Uterus (tissue), 2 donors: ENCODE results near the gene EPOP.

Experiments
- POLR2A ChIP-seq, 2 donors: fragments of 450-650 bp; IDR thresholded peaks; one replicate each; pipeline ENCODE4 v1.6.1; 2016; ENCODE audit warnings: antibody characterized with exemption in 2 of 2, mild to moderate bottlenecking in 1 of 2, moderate library complexity in 1 of 2
- TF ChIP-seq, protein P1 (sequence below), 4 experiments: fragments of 200-600 bp in 2 of 4; fragments of 450-650 bp in 2 of 4; sonication (generic) in 2 of 4; IDR thresholded peaks; one replicate each; pipeline ENCODE4 v1.5.1; 2016 to 2019; ENCODE audit warnings: antibody characterized with exemption in 4 of 4, mild to moderate bottlenecking in 2 of 4, moderate library complexity in 1 of 4

DNA sequence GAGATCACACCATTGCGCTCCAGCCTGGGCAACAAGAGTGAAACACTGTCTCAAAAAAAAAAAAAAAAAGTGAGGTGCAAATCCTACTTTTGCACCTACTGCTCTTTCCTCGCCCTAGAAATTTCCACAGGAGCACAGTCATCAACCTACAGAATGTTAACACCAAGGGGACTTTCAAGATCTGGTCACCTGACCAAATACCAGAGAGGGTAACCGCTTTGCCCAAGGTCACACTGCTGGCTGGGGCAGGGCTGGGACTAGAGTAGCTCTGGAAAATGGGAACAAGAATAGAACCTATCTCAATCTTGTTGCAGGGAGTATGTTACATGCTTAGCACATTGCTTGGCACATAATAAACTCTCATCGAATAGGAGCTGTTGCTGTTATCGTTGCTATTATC is 24.0 kb upstream of the EPOP start:
- TF ChIP-seq, protein P1, sequence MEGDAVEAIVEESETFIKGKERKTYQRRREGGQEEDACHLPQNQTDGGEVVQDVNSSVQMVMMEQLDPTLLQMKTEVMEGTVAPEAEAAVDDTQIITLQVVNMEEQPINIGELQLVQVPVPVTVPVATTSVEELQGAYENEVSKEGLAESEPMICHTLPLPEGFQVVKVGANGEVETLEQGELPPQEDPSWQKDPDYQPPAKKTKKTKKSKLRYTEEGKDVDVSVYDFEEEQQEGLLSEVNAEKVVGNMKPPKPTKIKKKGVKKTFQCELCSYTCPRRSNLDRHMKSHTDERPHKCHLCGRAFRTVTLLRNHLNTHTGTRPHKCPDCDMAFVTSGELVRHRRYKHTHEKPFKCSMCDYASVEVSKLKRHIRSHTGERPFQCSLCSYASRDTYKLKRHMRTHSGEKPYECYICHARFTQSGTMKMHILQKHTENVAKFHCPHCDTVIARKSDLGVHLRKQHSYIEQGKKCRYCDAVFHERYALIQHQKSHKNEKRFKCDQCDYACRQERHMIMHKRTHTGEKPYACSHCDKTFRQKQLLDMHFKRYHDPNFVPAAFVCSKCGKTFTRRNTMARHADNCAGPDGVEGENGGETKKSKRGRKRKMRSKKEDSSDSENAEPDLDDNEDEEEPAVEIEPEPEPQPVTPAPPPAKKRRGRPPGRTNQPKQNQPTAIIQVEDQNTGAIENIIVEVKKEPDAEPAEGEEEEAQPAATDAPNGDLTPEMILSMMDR (IDR thresholded peaks at IDR 0.05): no peak
- no peak for TF ChIP-seq POLR2A (IDR thresholded peaks at IDR 0.05)
